Fibroblast of skin of right quadriceps (primary cell): ENCODE data around the gene SLC25A13.
"Not testable (repeated sequence)": the region's sequence is repeated elsewhere in the genome, so short reads cannot be mapped to it uniquely, and the experiment has no call there.

Experiments
- DNase-seq: peaks from one replicate; pipeline ENCODE4 v3.0.0-alpha.2; 2013

Gene SLC25A13, protein sequence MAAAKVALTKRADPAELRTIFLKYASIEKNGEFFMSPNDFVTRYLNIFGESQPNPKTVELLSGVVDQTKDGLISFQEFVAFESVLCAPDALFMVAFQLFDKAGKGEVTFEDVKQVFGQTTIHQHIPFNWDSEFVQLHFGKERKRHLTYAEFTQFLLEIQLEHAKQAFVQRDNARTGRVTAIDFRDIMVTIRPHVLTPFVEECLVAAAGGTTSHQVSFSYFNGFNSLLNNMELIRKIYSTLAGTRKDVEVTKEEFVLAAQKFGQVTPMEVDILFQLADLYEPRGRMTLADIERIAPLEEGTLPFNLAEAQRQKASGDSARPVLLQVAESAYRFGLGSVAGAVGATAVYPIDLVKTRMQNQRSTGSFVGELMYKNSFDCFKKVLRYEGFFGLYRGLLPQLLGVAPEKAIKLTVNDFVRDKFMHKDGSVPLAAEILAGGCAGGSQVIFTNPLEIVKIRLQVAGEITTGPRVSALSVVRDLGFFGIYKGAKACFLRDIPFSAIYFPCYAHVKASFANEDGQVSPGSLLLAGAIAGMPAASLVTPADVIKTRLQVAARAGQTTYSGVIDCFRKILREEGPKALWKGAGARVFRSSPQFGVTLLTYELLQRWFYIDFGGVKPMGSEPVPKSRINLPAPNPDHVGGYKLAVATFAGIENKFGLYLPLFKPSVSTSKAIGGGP

DNA sequence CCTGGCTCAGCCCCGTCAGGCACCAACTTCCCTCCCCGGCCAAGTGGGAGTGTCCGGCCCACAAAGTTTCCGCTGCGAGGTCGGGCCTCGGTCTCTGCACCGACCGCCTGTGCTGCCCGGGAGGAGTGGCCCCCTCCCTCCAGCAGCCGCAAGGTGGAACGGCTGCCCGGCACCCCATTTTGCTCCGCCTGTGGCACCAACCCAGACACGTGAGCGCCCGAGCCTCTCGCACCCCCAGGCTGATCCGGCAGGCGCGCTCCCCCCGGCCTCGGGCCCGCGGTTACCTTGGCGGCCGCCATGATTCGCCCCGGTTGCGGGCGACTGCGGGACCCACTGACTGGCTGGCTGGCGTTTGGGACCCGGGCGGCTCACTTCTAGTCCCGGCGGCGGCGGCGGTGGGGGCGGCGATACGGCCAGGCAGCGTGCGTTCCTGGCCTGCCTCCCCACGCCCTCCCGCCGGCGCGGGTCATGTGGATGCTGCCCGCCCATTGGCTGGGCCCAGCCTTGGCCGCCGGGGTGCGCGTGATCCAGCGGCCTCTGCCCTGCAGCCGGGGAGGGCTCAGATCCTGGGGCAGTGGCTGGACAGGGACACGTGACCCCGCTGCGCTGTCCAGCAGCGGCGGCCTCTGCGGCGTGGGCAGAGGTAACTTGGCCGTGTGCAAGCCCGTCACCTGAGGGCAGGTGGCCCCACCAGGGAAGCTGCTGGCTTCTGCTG is at the start of gene SLC25A13:
SLC25A13 (minus strand) TSS at position 441 of the 715 bp plus-strand sequence; CDS start at position 299, 142 bp downstream.
- DNase-seq: peak; percentile 46

DNA sequence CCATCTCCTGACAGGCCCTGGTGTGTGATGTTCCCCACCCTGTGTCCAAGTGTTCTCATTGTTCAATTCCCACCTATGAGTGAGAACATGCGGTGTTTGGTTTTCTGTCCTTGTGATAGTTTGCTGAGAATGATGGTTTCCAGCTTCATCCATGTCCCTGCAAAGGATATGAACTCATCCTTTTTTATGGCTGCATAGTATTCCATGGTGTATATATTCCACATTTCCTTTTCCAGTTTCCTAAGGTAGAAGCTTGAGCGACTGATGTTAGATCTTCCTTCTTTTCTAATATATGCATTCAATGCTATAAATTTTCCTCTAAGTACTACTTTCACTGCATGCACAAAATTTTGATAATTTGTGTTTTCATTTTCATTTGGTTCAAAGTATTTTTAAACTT is 44.0 kb upstream of the SLC25A13 start:
- DNase-seq: not testable (repeated sequence)

DNA sequence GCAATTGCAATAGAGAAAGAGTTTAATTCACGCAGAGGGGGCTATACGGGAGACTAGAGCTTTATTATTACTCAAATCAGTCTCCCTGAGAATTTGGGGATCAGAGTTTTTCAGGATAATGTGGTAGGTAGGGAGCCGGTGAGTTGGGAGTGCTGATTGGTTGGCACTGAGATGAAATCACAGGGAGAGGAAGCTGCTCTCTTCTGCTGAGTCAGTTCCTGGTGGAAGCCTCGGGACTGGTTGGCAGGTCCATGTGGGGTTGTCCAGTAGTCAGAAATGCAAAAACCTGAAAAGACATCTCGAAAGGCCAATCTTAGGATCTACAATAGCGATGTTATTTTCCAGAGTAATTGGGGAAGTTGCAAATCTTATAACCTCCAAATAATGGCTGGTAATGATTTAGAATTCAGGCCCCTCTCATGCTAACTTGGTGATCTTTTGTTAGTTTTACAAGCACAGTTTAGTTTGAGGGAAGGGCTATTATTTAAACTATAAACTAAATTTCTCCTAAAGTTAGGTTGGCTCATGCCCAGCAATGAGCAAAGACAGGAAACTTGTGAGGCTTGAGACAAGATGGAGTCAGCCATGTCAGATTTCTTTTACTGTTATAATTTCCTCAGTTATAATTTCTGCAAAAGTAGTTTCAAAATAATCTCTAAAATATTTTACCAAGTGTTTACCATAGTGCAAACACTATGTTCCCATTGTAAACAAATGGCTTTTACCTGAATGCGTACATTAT is 39.4 kb upstream of the SLC25A13 start:
- DNase-seq: no peak

- no peak for DNase-seq
These were observed 38.0 kb upstream of the SLC25A13 start for GRCh38 chr7:96359876-96360275.

- DNase-seq: not testable (repeated sequence)
These were observed 36.5 kb upstream of the SLC25A13 start for GRCh38 chr7:96358236-96358971.

- DNase-seq: no peak
These were observed 34.1 kb upstream of the SLC25A13 start for GRCh38 chr7:96355990-96356506.

DNA sequence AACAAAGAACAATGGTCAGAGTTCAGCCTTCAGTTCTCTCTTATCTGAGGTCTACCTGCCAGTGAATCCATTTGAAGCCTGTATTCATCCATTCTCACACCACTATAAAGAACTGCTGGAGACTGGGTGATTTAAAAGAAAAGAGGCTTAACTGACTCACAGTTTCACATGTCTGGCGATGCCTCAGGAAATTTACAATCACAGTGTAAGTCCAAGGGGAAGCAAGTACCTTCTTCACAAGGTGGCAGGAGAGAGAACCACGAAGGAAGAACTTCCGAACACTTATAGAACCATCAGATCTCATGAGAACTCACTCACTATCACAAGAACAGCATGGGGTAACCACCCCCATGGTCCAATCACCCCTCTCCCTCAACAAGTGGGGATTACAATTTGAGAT is 33.0 kb upstream of the SLC25A13 start:
- no peak for DNase-seq

- no peak for DNase-seq
These were observed 27.7 kb upstream of the SLC25A13 start for GRCh38 chr7:96349572-96349971.

- no peak for DNase-seq
These were observed 25.6 kb upstream of the SLC25A13 start for GRCh38 chr7:96347471-96347870.

DNA sequence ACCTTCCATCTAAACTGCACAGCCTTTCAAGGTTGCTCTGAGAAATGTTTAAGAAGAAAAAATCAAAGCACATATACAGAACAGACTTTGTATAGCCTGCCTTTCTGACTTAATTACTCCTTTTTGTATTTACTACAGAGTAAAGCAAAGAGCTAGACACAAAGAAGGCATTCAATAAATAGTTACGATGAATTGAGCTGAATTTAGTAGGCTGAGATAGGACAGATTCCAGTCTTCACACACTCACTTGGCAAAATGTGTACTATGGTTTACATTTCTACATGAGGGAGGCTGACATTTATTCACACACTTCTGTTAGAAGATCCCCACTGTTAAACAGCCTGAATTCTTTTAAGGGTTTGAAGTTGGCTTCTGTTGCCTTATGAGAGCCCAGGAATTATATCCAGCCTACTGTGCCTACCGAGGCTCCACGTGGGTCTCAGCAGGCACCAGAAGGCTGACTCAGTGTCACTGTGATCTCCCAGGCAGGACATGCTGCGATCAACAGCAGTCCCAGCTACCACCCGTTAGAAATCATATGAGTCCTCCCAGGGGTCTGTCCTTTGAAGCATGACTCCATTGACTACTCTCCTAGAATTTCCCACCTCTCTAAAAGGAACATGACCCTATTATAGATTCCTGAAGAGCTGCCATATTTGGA is 24.5 kb upstream of the SLC25A13 start:
- DNase-seq: no peak

DNA sequence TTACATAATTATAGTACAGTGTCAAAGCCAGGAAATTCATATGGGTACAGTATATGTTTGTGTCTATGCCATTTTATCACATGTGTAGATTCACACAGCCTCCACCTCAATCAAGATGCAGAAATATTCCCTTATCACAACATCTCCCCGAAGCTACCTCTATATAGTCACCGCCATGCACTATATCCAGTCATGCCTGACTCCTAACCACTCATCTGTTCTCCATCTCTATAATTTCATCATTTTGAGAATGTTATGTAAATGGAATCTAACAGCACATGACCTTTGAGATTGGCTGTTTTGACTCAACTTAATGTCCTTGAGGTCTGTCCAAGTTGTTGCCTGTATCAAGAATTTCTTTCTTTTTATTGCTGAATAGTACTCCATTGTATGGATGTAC is 22.3 kb upstream of the SLC25A13 start:
- DNase-seq: no peak

GRCh38 chr7:96342049-96342448 is 20.2 kb upstream of the SLC25A13 start:
- no peak for DNase-seq

DNA sequence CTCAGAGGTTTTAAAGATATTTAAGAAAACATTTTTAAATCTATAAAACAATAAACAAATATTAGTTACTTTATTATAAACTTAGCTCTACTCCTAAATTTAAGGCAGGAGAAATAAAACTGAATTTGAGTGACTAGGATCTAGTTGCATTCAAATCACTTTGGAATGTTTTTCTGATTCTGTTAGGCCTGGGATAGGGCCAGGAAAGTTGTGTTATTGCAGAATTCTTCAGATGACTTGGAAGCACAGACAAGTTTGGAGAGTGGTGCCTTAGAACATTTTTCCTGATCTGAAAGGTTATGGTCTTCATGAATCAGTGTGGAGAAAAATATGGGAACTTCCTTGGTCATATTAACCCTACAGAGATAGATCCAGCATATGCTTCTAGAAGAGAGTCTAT is 15.6 kb upstream of the SLC25A13 start:
- DNase-seq: peak; percentile 10

- DNase-seq: no peak
These were observed 10.4 kb upstream of the SLC25A13 start for GRCh38 chr7:96332325-96332724.

GRCh38 chr7:96331775-96332174 is 9.9 kb upstream of the SLC25A13 start:
- DNase-seq: no peak

DNA sequence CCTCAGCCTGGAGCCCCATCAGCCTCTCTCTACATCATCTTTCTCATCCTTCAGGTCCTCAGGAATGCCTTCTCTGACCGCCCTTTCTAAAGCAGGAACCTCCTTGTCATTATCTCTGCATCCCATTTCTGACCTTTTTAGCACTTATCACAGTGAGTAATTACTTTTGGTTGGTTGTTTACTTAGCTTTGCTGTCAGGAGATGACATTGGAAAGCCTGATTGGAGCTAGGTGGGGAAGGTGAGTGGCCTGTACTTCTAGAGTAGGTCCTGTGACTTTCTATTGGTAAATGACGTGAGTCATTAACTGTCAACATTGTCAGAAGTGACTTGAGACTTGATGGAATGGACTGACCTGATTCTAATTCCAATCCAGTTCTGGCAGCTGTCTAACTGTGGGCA is 9.3 kb upstream of the SLC25A13 start:
- DNase-seq: no peak

DNA sequence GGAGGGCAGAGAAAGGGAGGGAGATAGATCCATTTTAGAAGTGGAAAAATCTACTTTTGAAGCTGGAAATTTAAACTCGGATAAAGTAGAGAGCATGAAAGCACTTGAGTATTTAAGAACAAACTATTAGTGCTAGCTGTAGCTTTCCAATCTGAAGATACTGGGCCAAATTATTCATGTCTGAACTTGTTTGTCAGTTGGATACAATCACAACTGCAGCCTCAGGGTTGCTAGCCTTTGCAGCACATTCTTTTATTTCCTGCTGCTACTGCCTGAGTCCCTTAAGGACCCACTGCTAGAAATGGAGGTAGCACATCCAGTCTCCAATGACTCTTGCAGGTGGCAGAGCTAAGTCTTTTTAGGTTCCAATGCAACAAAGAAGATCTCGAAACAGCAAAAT is 8.3 kb upstream of the SLC25A13 start:
- DNase-seq: no peak

DNA sequence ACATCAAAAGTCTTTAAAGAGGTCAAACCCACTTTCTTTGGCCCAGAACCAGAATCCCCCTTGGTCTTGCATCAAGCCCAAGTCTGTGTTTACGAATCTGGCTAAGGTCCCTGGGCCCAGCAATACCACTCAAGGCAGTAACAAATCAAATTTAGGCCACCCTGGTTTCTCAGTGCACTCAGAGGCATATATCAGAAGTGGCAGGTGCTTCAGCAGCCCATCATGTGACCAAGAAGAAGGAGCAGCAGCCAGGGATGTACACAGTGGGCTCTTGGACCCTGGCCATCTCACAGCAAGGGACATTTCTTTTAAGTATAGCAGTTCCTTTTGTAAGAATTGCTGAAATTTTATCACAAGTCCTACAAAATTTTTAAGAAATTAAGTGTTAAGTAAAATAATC is 7.3 kb upstream of the SLC25A13 start:
- DNase-seq: no peak

DNA sequence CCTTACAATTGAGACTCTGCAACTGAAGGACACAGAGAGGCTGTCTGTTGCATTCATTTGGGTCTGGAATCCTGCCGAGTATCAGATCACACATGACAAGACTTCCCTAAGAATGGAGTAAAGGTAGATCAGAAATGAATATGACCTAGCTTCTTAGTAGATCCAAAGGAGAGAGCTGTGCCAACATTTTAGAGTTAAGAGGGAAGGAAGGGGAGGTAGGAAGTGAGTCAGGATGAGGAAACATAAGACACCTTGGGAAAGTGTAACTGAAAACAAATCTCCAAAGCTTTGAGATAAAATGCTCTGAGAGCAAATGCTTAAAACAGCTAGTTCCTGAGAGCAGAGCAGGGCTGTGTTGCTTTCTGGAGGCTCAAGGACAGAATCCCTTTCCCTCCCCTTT is 6.1 kb upstream of the SLC25A13 start:
- no peak for DNase-seq

GRCh38 chr7:96327429-96327828 is 5.5 kb upstream of the SLC25A13 start:
- no peak for DNase-seq

- not testable (repeated sequence) for DNase-seq
These were observed 4.9 kb upstream of the SLC25A13 start for GRCh38 chr7:96326752-96327151.
